K562 (cell line): Measurements from ENCODE around the gene NDUFB10. TPM values are rescaled to one million over a fixed set of nuclear protein-coding genes. Genes with fewer than 3 reads are reported as not detected.

Experiments
- ARID1B ChIP-seq: fragments of 450-650 bp; IDR thresholded peaks from 2 replicates; pipeline ENCODE4 v1.6.1; 2016; ENCODE audit warnings: antibody characterized with exemption, mild to moderate bottlenecking, inconsistent platforms
- E2F3 ChIP-seq: fragments of 250-450 bp; sonication (Bioruptor Pico); IDR thresholded peaks from 2 replicates; pipeline ENCODE4 v1.4.0; 2020; ENCODE audit warnings: mild to moderate bottlenecking
- ESRRB ChIP-seq: fragments of 250-450 bp; sonication (Bioruptor Pico); IDR thresholded peaks from 2 replicates; pipeline ENCODE4 v1.5.0; 2020; ENCODE audit warnings: mild to moderate bottlenecking, moderate library complexity, borderline replicate concordance
- HDAC1 ChIP-seq, 2 experiments: fragments of 450-650 bp; IDR thresholded peaks; 2 replicates each; pipeline ENCODE4 v1.6.1; 2016 to 2017; ENCODE audit warnings: inconsistent platforms in 1 of 2, mild to moderate bottlenecking in 1 of 2, moderate library complexity in 1 of 2
- KDM1A ChIP-seq, 2 experiments: fragments of 450-650 bp; IDR thresholded peaks; 2 replicates each; pipeline ENCODE4 v1.6.1; 2016; ENCODE audit warnings: mild to moderate bottlenecking in 2 of 2
- MCM2 ChIP-seq: fragments of 450-650 bp; IDR thresholded peaks from 2 replicates; pipeline ENCODE4 v1.6.1; 2017; ENCODE audit warnings: low read depth, mild to moderate bottlenecking
- MTA2 ChIP-seq: fragments of 450-650 bp; IDR thresholded peaks from 2 replicates; pipeline ENCODE4 v1.6.1; 2016; ENCODE audit warnings: low read depth
- NCOA2 ChIP-seq, 2 experiments: fragments of 450-650 bp; IDR thresholded peaks; 2 replicates each; pipeline ENCODE4 v1.6.1; 2018; ENCODE audit warnings: mild to moderate bottlenecking in 2 of 2, moderate library complexity in 1 of 2; ENCODE audit not compliant: partially characterized antibody in 2 of 2
- POLR2AphosphoS2 ChIP-seq: IDR thresholded peaks from 2 replicates; pipeline ENCODE4 v1.6.1; 2012; ENCODE audit warnings: low read length, improper control_type of control experiment
- RCOR1 ChIP-seq, 2 experiments: IDR thresholded peaks; 2 replicates each; pipeline ENCODE4 v1.6.1; 2012; ENCODE audit warnings: low read depth in 2 of 2, low read length in 2 of 2, borderline replicate concordance in 1 of 2, improper control_type of control experiment in 1 of 2
- RERE ChIP-seq: sonication (generic); formaldehyde crosslinking; IDR thresholded peaks from 2 replicates; pipeline ENCODE4 v1.8.0; 2023; ENCODE audit warnings: missing genetic modification reagents, mild to moderate bottlenecking, borderline replicate concordance
- SREBF1 ChIP-seq: fragments of 150-350 bp; IDR thresholded peaks from 2 replicates; pipeline ENCODE4 v1.6.1; 2014; ENCODE audit warnings: antibody characterized with exemption, low read depth, low read length, borderline replicate concordance
- U2AF2 ChIP-seq: fragments of 200-400 bp; formaldehyde crosslinking; optimal IDR thresholded peaks from 2 replicates; pipeline ENCODE3; 2017; ENCODE audit warnings: low read depth, mild to moderate bottlenecking, low read length
- ZNF12 ChIP-seq: sonication (generic); formaldehyde crosslinking; IDR thresholded peaks from 2 replicates; pipeline ENCODE4 v1.4.0; 2020; ENCODE audit warnings: mild to moderate bottlenecking, missing genetic modification reagents
- ZNF395 ChIP-seq: fragments of 200-800 bp; sonication (Bioruptor generic); IDR thresholded peaks from 2 replicates; pipeline ENCODE4 v1.6.1; 2017; ENCODE audit warnings: missing genetic modification characterization, missing compliant biosample characterization
- ZNF408 ChIP-seq: fragments of 250-450 bp; sonication (Bioruptor Pico); IDR thresholded peaks from 2 replicates; pipeline ENCODE4 v1.4.0; 2020; ENCODE audit warnings: low read depth, mild to moderate bottlenecking, moderate library complexity
- ZNF436 ChIP-seq: fragments of 250-450, 450-650 bp; sonication (Bioruptor Pico); formaldehyde crosslinking; IDR thresholded peaks from 2 replicates; pipeline ENCODE4 v1.7.0; 2020; ENCODE audit warnings: mild to moderate bottlenecking
- ZNF668 ChIP-seq: fragments of 250-450 bp; sonication (Bioruptor Pico); IDR thresholded peaks from 2 replicates; pipeline ENCODE4 v1.8.0; 2022; ENCODE audit warnings: mild to moderate bottlenecking, inconsistent platforms
- ZNF695 ChIP-seq: fragments of 450-650 bp; formaldehyde crosslinking; IDR thresholded peaks from 2 replicates; pipeline ENCODE4 v1.4.0; 2020; ENCODE audit warnings: mild to moderate bottlenecking, moderate library complexity
- polyA plus RNA-seq, 8 experiments: library from polyadenylated mRNA; depleted of rRNA in 4 of 8; stranded (reverse) in 5 of 8; unstranded in 3 of 8; fragments of >200 nt; fragmentation: Nextera tagmentation in 2 of 8; fragmentation: Illumina TruSeq in 1 of 8; extraction: Ambion mirVana in 2 of 8; extraction: Trizol in 1 of 8; gene quantifications; 2 replicates each; pipeline versions ENCODE4 v1.2.1 to v1.2.3, GENCODE V29; 2011 to 2014; ENCODE audit warnings: inconsistent platforms in 1 of 8, missing spikeins in 1 of 8
- total RNA-seq, 7 experiments: library from RNA; depleted of rRNA in 6 of 7; stranded (reverse); fragments of >200 nt in 6 of 7; fragmentation: Illumina TruSeq in 2 of 7; extraction: Trizol in 2 of 7; gene quantifications; 2 replicates each; pipeline versions ENCODE4 v1.2.1 to v1.2.3, GENCODE V29; 2011 to 2021; ENCODE audit warnings: low replicate concordance in 1 of 7

NDUFB10 gene
- total and polyA plus RNA-seq, 9 of the 15 experiments (the other 6 are each of a cell fraction or from before 2014, with no cell fraction given): 69.3 to 527 (median 161) TPM

- TF ChIP-seq ZNF436 (CRISPR knock-in tag) (peak; percentile 30; the same call in 1 of the 2 replicates), MCM2 (no peak), HDAC1 (IDR thresholded peaks at IDR 0.05) (peak in 1 of 2 experiments; percentile 96; a peak in 2 of 4 replicates), RCOR1 (IDR thresholded peaks at IDR 0.05; ENCODE audit: borderline replicate concordance in 1 of 2, low read depth in 2 of 2, low read length in 2 of 2) (peak in 1 of 2 experiments; percentile 42; a peak in 2 of 4 replicates), E2F3 (0 out of 2 replicates have a peak, but pooled peaks have one; percentile 48), NCOA2 (IDR thresholded peaks at IDR 0.05; ENCODE audit: partially characterized antibody in 2 of 2) (no peak), ARID1B (no peak), RERE (CRISPR knock-in tag) (no peak), POLR2AphosphoS2 (peak; percentile 77; the same call in 1 of the 2 replicates), MTA2 (no peak), ESRRB (CRISPR knock-in tag) (no peak), ZNF395 (peak; percentile 72; the same call in 1 of the 2 replicates), KDM1A (IDR thresholded peaks at IDR 0.05) (no peak), ZNF408 (CRISPR knock-in tag) (no peak), ZNF695 (CRISPR knock-in tag) (no peak), U2AF2 (no peak), SREBF1 (0 out of 2 replicates have a peak, but pooled peaks have one; percentile 59), ZNF12 (CRISPR knock-in tag) (peak; percentile 84; the same call in 1 of the 2 replicates), ZNF668 (no peak)
These were observed 12.6 kb downstream of the NDUFB10 start, which contains the start of gene TBL3 (continued) for GRCh38 chr16:1971796-1972489.
